Uterus (tissue), 4 donors: ENCODE measurements around the gene HNRNPUL1. TPM values are rescaled to one million over a fixed set of nuclear protein-coding genes. Genes with fewer than 3 reads are reported as not detected.

Experiments
- DNase-seq, 2 donors: peaks; one replicate each; pipeline ENCODE4 v3.0.0-alpha.2; 2019 to 2020
- H3K27ac ChIP-seq, 2 donors: fragments of 200-600 bp; sonication (generic); 1 replicate in 1 of 2; 2 replicates in 1 of 2; pipeline ENCODE4 v1.5.1; 2016 to 2018
- H3K27me3 ChIP-seq, 2 donors: fragments of 200-600 bp; sonication (generic); one replicate each; pipeline ENCODE4 v1.5.1; 2018 to 2019; ENCODE audit warnings: control low read depth in 1 of 2
- H3K36me3 ChIP-seq, 2 donors: fragments of 200-600 bp; sonication (generic); one replicate each; pipeline ENCODE4 v1.5.1; 2019; ENCODE audit warnings: control low read depth in 1 of 2
- H3K4me1 ChIP-seq, 2 donors: fragments of 200-600 bp; sonication (generic); one replicate each; pipeline ENCODE4 v1.5.1; 2018 to 2019; ENCODE audit warnings: control low read depth in 1 of 2
- H3K4me3 ChIP-seq, 2 donors: fragments of 200-600 bp; sonication (generic); 1 replicate in 1 of 2; 2 replicates in 1 of 2; pipeline ENCODE4 v1.5.1; 2018 to 2019; ENCODE audit warnings: mild to moderate bottlenecking in 1 of 2
- H3K9me3 ChIP-seq, 2 donors: fragments of 200-600 bp; sonication (generic); one replicate each; pipeline ENCODE4 v1.5.1; 2019; ENCODE audit warnings: control low read depth in 1 of 2
- CTCF ChIP-seq, 4 experiments: fragments of 200-600 bp in 2 of 4; fragments of 450-650 bp in 2 of 4; sonication (generic) in 2 of 4; IDR thresholded peaks; one replicate each; pipeline ENCODE4 v1.5.1; 2016 to 2019; ENCODE audit warnings: antibody characterized with exemption in 4 of 4, mild to moderate bottlenecking in 2 of 4, moderate library complexity in 1 of 4
- POLR2A ChIP-seq, 2 donors: fragments of 450-650 bp; IDR thresholded peaks; one replicate each; pipeline ENCODE4 v1.6.1; 2016; ENCODE audit warnings: antibody characterized with exemption in 2 of 2, mild to moderate bottlenecking in 1 of 2, moderate library complexity in 1 of 2
- intact Hi-C: fragments of 100-400 bp; cut with DNase I; formaldehyde crosslinking; loops from one replicate; pipeline ENCODE4 v1.15.1; 2023; ENCODE audit warnings: low total_unique reads
- total RNA-seq, 4 donors: library from RNA; depleted of rRNA in 3 of 4; stranded (reverse); fragments of >200 nt in 3 of 4; gene quantifications; one replicate each; pipeline versions ENCODE4 v1.1.0 to v1.2.4, GENCODE V29; 2014 to 2023
- donor health status: DM: yes; HTN: yes; CAD: no.

The HNRNPUL1 gene
- total RNA-seq, 4 donors from 2014 or later: 49.7 to 219 (median 87.4) TPM

GRCh38 chr19:41233748-41234240 is 30.4 kb upstream of the HNRNPUL1 start:
- no peak overlapping the region for H3K27ac ChIP-seq
- H3K9me3 ChIP-seq: no peaks in the 10 kb centered on the region
- no peaks in the 10 kb centered on the region for H3K27me3 ChIP-seq
- H3K4me3 ChIP-seq: no peak overlapping the region
- DNase-seq: no peak
- intact Hi-C loops: no loop called here
- TF ChIP-seq CTCF (IDR thresholded peaks at IDR 0.05) (no peak), POLR2A (IDR thresholded peaks at IDR 0.05) (no peak)
- H3K4me1 ChIP-seq: no peaks in the 10 kb centered on the region
- no peaks in the 10 kb centered on the region for H3K36me3 ChIP-seq

- intact Hi-C loops: no loop called here
- TF ChIP-seq POLR2A (IDR thresholded peaks at IDR 0.05) (no peak), CTCF (IDR thresholded peaks at IDR 0.05) (no peak)
- no peak overlapping the region for H3K4me3 ChIP-seq
- no peak overlapping the region for H3K27ac ChIP-seq
- H3K4me1 ChIP-seq: no peaks in the 10 kb centered on the region
- H3K27me3 ChIP-seq: no peaks in the 10 kb centered on the region
- H3K36me3 ChIP-seq: no peaks in the 10 kb centered on the region
- DNase-seq: no peak
- H3K9me3 ChIP-seq: no peaks in the 10 kb centered on the region
Observed at GRCh38 chr19:41234512-41235168, 29.5 kb upstream of the HNRNPUL1 start.

GRCh38 chr19:41235480-41235879 is 28.7 kb upstream of the HNRNPUL1 start:
- TF ChIP-seq CTCF (IDR thresholded peaks at IDR 0.05): no peak
- TF ChIP-seq POLR2A (IDR thresholded peaks at IDR 0.05): no peak
- H3K4me1 ChIP-seq: no peaks in the 10 kb centered on the region
- DNase-seq: no peak
- intact Hi-C loops: no loop called here
- H3K36me3 ChIP-seq: no peaks in the 10 kb centered on the region
- no peaks in the 10 kb centered on the region for H3K27me3 ChIP-seq
- no peak overlapping the region for H3K4me3 ChIP-seq
- no peak overlapping the region for H3K27ac ChIP-seq
- no peaks in the 10 kb centered on the region for H3K9me3 ChIP-seq

GRCh38 chr19:41238244-41238643 is 25.9 kb upstream of the HNRNPUL1 start:
- Histone ChIP-seq H3K4me1 (no peaks in the 10 kb centered on the region), H3K4me3 (no peak overlapping the region), H3K9me3 (no peaks in the 10 kb centered on the region), H3K36me3 (no peaks in the 10 kb centered on the region), H3K27ac (no peak overlapping the region), H3K27me3 (no peaks in the 10 kb centered on the region)
- DNase-seq: no peak
- TF ChIP-seq CTCF (IDR thresholded peaks at IDR 0.05) (no peak), POLR2A (IDR thresholded peaks at IDR 0.05) (no peak)
- intact Hi-C loops: no loop called here

- TF ChIP-seq POLR2A (IDR thresholded peaks at IDR 0.05) (no peak), CTCF (IDR thresholded peaks at IDR 0.05) (no peak)
- H3K27me3 ChIP-seq: no peaks in the 10 kb centered on the region
- intact Hi-C loops: no loop called here
- no peaks in the 10 kb centered on the region for H3K9me3 ChIP-seq
- no peak overlapping the region for H3K4me3 ChIP-seq
- H3K4me1 ChIP-seq: no peaks in the 10 kb centered on the region
- DNase-seq: no peak
- H3K27ac ChIP-seq: no peak overlapping the region
- no peaks in the 10 kb centered on the region for H3K36me3 ChIP-seq
Observed at GRCh38 chr19:41239363-41239762, 24.8 kb upstream of the HNRNPUL1 start.
